ENCODE results near the gene DYNLT5.

DYNLT5 gene

DNA sequence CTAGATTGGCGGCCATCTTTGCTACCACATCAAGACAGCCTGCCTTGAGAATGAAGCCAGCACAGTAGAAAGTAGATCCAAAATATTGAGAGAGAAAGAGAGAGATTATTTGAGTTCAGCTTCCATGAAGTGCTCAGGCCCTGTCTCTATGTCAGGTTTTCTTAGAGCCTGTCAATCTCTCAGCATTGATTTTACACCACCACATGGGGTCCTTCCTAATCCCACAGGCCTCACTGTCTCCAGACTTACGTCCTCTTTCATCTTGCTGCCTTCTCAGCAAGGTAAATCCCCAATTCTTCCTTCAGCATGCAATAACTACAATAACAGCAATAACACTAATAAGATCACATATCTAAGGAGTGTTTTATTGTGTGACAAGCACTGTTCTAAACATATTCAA is 21.0 kb downstream of the DYNLT5 start:
- H3K4me3 ChIP-seq (ENCODE audit: severe bottlenecking) = no peak overlapping the region
- no peak for DNase-seq (ENCODE audit: low spot score)
- TF ChIP-seq, protein P1, sequence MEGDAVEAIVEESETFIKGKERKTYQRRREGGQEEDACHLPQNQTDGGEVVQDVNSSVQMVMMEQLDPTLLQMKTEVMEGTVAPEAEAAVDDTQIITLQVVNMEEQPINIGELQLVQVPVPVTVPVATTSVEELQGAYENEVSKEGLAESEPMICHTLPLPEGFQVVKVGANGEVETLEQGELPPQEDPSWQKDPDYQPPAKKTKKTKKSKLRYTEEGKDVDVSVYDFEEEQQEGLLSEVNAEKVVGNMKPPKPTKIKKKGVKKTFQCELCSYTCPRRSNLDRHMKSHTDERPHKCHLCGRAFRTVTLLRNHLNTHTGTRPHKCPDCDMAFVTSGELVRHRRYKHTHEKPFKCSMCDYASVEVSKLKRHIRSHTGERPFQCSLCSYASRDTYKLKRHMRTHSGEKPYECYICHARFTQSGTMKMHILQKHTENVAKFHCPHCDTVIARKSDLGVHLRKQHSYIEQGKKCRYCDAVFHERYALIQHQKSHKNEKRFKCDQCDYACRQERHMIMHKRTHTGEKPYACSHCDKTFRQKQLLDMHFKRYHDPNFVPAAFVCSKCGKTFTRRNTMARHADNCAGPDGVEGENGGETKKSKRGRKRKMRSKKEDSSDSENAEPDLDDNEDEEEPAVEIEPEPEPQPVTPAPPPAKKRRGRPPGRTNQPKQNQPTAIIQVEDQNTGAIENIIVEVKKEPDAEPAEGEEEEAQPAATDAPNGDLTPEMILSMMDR (IDR thresholded peaks at IDR 0.05; ENCODE audit: poor library complexity, severe bottlenecking) = no peak
- H3K36me3 ChIP-seq (ENCODE audit: low read depth) = no peaks in the 10 kb centered on the region
- H3K4me1 ChIP-seq (ENCODE audit: insufficient read depth, poor library complexity, severe bottlenecking) = no peaks in the 10 kb centered on the region
- no peak for ATAC-seq (ENCODE audit: low read depth)
- H3K27ac ChIP-seq (ENCODE audit: poor library complexity, severe bottlenecking) = no peak overlapping the region
- H3K9me3 ChIP-seq (ENCODE audit: severe bottlenecking) = no peaks in the 10 kb centered on the region
- no peaks in the 10 kb centered on the region for H3K27me3 ChIP-seq (ENCODE audit: insufficient read depth, poor library complexity, severe bottlenecking)

- Histone ChIP-seq H3K27me3 (ENCODE audit: insufficient read depth, poor library complexity, severe bottlenecking) (no peaks in the 10 kb centered on the region), H3K4me1 (ENCODE audit: insufficient read depth, poor library complexity, severe bottlenecking) (no peaks in the 10 kb centered on the region), H3K36me3 (ENCODE audit: low read depth) (no peaks in the 10 kb centered on the region), H3K9me3 (ENCODE audit: severe bottlenecking) (no peaks in the 10 kb centered on the region), H3K4me3 (ENCODE audit: severe bottlenecking) (no peak overlapping the region), H3K27ac (ENCODE audit: poor library complexity, severe bottlenecking) (no peak overlapping the region)
- TF ChIP-seq, protein P1 (IDR thresholded peaks at IDR 0.05; ENCODE audit: poor library complexity, severe bottlenecking) = no peak
- DNase-seq (ENCODE audit: low spot score) = no peak
- no peak for ATAC-seq (ENCODE audit: low read depth)
Observed at GRCh38 chr1:66774438-66774837, 22.2 kb downstream of the DYNLT5 start.

- TF ChIP-seq, protein P1 (IDR thresholded peaks at IDR 0.05; ENCODE audit: poor library complexity, severe bottlenecking) = no peak
- ATAC-seq (ENCODE audit: low read depth) (no peak), DNase-seq (ENCODE audit: low spot score) (no peak)
- Histone ChIP-seq H3K4me3 (ENCODE audit: severe bottlenecking) (no peak overlapping the region), H3K9me3 (ENCODE audit: severe bottlenecking) (no peaks in the 10 kb centered on the region), H3K36me3 (ENCODE audit: low read depth) (no peaks in the 10 kb centered on the region), H3K27ac (ENCODE audit: poor library complexity, severe bottlenecking) (no peak overlapping the region), H3K27me3 (ENCODE audit: insufficient read depth, poor library complexity, severe bottlenecking) (no peaks in the 10 kb centered on the region), H3K4me1 (ENCODE audit: insufficient read depth, poor library complexity, severe bottlenecking) (no peaks in the 10 kb centered on the region)
Observed at GRCh38 chr1:66775646-66776045, 23.4 kb downstream of the DYNLT5 start.

GRCh38 chr1:66777831-66778230 is 25.6 kb downstream of the DYNLT5 start:
- Histone ChIP-seq H3K36me3 (ENCODE audit: low read depth) (no peaks in the 10 kb centered on the region), H3K4me3 (ENCODE audit: severe bottlenecking) (no peak overlapping the region), H3K4me1 (ENCODE audit: insufficient read depth, poor library complexity, severe bottlenecking) (no peaks in the 10 kb centered on the region), H3K27ac (ENCODE audit: poor library complexity, severe bottlenecking) (no peak overlapping the region), H3K9me3 (ENCODE audit: severe bottlenecking) (no peaks in the 10 kb centered on the region), H3K27me3 (ENCODE audit: insufficient read depth, poor library complexity, severe bottlenecking) (no peaks in the 10 kb centered on the region)
- ATAC-seq (ENCODE audit: low read depth) = no peak
- TF ChIP-seq, protein P1 (IDR thresholded peaks at IDR 0.05; ENCODE audit: poor library complexity, severe bottlenecking) = no peak
- no peak for DNase-seq (ENCODE audit: low spot score)

GRCh38 chr1:66778266-66778665 is 26.0 kb downstream of the DYNLT5 start:
- ATAC-seq (ENCODE audit: low read depth) (no peak), DNase-seq (ENCODE audit: low spot score) (no peak)
- Histone ChIP-seq H3K4me3 (ENCODE audit: severe bottlenecking) (no peak overlapping the region), H3K4me1 (ENCODE audit: insufficient read depth, poor library complexity, severe bottlenecking) (no peaks in the 10 kb centered on the region), H3K27me3 (ENCODE audit: insufficient read depth, poor library complexity, severe bottlenecking) (no peaks in the 10 kb centered on the region), H3K36me3 (ENCODE audit: low read depth) (no peaks in the 10 kb centered on the region), H3K27ac (ENCODE audit: poor library complexity, severe bottlenecking) (no peak overlapping the region), H3K9me3 (ENCODE audit: severe bottlenecking) (no peaks in the 10 kb centered on the region)
- TF ChIP-seq, protein P1 (IDR thresholded peaks at IDR 0.05; ENCODE audit: poor library complexity, severe bottlenecking) = no peak
